Tibial artery (tissue), 4 donors: ENCODE data around the gene ZNF12.

Source experiments
- DNase-seq, 2 donors: peaks; one replicate each; pipeline ENCODE4 v3.0.0-alpha.2; 2019
- H3K27ac ChIP-seq, 2 donors: fragments of 200-600 bp; sonication (generic) in 1 of 2; 1 replicate in 1 of 2; 2 replicates in 1 of 2; pipeline ENCODE4 v1.5.1; 2018 to 2019; ENCODE audit warnings: mild to moderate bottlenecking in 1 of 2
- H3K27me3 ChIP-seq, 2 donors: fragments of 200-600 bp; sonication (generic) in 1 of 2; one replicate each; pipeline versions ENCODE4 v1.5.1 to v1.6.0; 2016 to 2019
- H3K36me3 ChIP-seq, 3 donors: fragments of 200-600 bp; sonication (generic) in 2 of 3; one replicate each; pipeline ENCODE4 v1.5.1; 2016 to 2019; ENCODE audit warnings: mild to moderate bottlenecking in 2 of 3
- H3K4me1 ChIP-seq, 4 donors: fragments of 200-600 bp; sonication (generic) in 2 of 4; 1 replicate in 3 of 4; 2 replicates in 1 of 4; pipeline ENCODE4 v1.5.1; 2016 to 2019
- H3K4me3 ChIP-seq, 2 donors: fragments of 200-600 bp; sonication (generic) in 1 of 2; 1 replicate in 1 of 2; 2 replicates in 1 of 2; pipeline ENCODE4 v1.5.1; 2018 to 2019; ENCODE audit warnings: mild to moderate bottlenecking in 2 of 2
- H3K9me3 ChIP-seq, 3 donors: fragments of 200-600 bp; sonication (generic) in 1 of 3; one replicate each; pipeline ENCODE4 v1.5.1; 2016 to 2019
- intact Hi-C: fragments of 100-400 bp; cut with DNase I; formaldehyde crosslinking; loops from one replicate; pipeline ENCODE4 v1.15.0; 2023; ENCODE audit warnings: low total_unique reads
- TF ChIP-seq, protein P1 (sequence below), 2 experiments: fragments of 200-600 bp in 1 of 2; fragments of 450-650 bp in 1 of 2; IDR thresholded peaks; one replicate each; pipeline ENCODE4 v1.5.1; 2017 to 2019; ENCODE audit warnings: antibody characterized with exemption in 2 of 2, mild to moderate bottlenecking in 1 of 2, moderate library complexity in 1 of 2

The ZNF12 gene

DNA sequence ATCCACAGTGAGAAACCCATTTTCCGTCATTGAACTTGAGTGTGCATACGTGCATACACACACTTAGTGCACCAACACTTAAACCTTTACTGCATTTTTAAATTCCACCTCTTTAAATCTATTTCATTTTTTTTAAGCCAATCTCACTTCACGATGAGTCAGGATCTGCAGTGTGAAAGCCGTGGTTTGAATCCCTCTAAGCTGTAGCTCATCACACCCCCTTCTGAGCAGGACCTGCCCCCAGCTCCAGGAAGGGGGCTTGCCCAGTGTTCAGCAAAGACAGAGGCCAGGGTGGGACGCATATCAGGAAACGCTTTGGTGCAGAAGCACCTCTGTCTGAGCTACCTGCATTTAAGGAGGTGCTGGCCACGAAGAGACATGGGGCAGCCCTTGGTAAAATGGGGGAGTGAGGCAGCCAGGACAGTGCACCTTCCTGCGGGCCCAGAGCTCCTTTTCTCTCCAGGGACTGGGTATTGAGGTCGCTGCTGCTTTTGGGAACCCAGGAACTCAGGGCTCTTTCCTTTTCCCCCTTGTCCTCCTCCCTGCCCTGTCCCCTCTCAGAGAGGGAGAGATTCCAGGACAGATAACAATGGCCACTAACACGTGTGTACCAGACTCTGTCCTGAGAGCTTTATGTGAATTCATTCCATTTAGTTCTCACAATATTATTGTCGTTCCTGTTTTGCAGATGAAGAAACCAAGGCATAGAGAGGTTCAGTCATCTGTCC, 48.0 kb downstream of the ZNF12 start:
- no peak for DNase-seq
- intact Hi-C loops = loop anchor here (5.0 kb wide), 1 partner anchor 954 kb away; no protein-coding TSS in a partner anchor
- Histone ChIP-seq H3K36me3 (peaks cover 13 to 26% (median 22%) of the 10 kb centered on the region in 3 donors), H3K27me3 (peaks cover 0 to 2% of the 10 kb centered on the region in 2 donors), H3K4me3 (no peak overlapping the region), H3K9me3 (no peaks in the 10 kb centered on the region), H3K4me1 (peaks cover 0 to 2% (median 1%) of the 10 kb centered on the region in 4 donors), H3K27ac (no peak overlapping the region)
- TF ChIP-seq, protein P1, sequence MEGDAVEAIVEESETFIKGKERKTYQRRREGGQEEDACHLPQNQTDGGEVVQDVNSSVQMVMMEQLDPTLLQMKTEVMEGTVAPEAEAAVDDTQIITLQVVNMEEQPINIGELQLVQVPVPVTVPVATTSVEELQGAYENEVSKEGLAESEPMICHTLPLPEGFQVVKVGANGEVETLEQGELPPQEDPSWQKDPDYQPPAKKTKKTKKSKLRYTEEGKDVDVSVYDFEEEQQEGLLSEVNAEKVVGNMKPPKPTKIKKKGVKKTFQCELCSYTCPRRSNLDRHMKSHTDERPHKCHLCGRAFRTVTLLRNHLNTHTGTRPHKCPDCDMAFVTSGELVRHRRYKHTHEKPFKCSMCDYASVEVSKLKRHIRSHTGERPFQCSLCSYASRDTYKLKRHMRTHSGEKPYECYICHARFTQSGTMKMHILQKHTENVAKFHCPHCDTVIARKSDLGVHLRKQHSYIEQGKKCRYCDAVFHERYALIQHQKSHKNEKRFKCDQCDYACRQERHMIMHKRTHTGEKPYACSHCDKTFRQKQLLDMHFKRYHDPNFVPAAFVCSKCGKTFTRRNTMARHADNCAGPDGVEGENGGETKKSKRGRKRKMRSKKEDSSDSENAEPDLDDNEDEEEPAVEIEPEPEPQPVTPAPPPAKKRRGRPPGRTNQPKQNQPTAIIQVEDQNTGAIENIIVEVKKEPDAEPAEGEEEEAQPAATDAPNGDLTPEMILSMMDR (IDR thresholded peaks at IDR 0.05) = no peak

DNA sequence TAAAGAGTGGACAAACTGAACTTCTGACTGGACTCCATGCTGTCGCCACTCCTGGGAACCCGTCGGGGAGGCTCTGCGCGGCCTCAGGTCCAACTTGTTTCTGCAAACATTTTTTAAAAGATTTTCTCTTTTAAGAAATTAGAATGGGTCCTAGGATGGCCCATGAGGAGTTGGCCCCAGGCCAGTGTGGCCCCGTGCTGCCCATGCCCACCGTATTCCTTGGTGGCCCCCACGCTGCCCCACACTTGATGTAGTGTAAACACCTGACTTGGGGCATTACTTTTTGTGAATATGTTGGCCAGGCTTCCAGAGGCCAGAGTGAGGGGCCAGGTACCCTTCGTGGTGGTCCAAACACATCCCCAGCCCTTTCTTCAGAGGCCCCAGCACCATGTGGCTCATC, 50.3 kb downstream of the ZNF12 start:
- Histone ChIP-seq H3K9me3 (peaks cover 0 to 7% (median 0%) of the 10 kb centered on the region in 3 donors), H3K36me3 (peaks cover 27 to 50% (median 40%) of the 10 kb centered on the region in 3 donors), H3K4me3 (no peak overlapping the region), H3K27ac (no peak overlapping the region), H3K4me1 (no peaks in the 10 kb centered on the region), H3K27me3 (no peaks in the 10 kb centered on the region)
- DNase-seq = peak in 1 of 2 donors; percentile 50
- intact Hi-C loops = loop anchor here (5.0 kb wide), 1 partner anchor 956 kb away; no protein-coding TSS in a partner anchor
- TF ChIP-seq, protein P1 (IDR thresholded peaks at IDR 0.05) = no peak

DNA sequence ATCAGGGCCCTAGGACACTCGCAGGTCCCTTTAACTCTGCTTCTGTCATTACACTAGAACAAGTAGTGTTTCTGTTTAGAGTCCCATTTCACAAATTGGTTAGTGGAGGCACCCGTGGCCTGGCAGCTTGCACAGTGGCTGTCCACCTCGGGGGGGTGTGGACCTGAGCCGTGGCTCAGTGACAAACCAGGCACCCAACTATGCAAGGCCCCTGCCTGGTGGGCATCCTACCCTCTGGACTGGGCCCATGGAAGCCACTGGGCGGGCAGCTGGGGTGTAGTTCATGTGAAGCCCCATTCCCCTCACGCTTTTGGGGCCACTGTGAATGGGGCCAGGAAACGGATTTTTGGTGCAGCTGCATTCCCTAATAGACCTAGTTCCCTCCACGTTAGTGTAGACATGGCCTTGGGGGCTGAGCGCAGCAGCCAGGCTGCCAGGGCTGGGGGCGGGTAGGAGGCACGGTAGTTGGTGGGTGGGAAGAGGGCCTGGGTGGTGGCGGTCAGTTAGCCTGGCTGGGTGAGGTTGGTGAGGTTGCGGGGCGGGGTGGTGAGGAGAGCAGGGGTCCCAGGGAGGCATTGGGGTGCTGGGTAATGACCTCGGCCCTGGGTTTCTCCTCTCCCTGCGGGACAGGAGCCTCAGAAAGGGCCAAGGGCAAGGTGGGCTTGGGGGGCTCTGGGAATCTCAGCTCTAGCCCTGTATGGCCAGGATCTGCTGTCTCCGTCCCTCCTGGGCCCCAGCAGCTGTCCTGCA, 50.9 kb downstream of the ZNF12 start:
- no peaks in the 10 kb centered on the region for H3K27me3 ChIP-seq
- no peak overlapping the region for H3K27ac ChIP-seq
- DNase-seq = peak in 1 of 2 donors; percentile 56
- H3K4me1 ChIP-seq = no peaks in the 10 kb centered on the region
- H3K36me3 ChIP-seq = peaks cover 29 to 56% (median 46%) of the 10 kb centered on the region in 3 donors
- intact Hi-C loops = loop anchor here (5.0 kb wide), 1 partner anchor 956 kb away; no protein-coding TSS in a partner anchor
- TF ChIP-seq, protein P1 (IDR thresholded peaks at IDR 0.05) = no peak
- H3K9me3 ChIP-seq = peaks cover 0 to 7% (median 0%) of the 10 kb centered on the region in 3 donors
- H3K4me3 ChIP-seq = no peak overlapping the region

DNA sequence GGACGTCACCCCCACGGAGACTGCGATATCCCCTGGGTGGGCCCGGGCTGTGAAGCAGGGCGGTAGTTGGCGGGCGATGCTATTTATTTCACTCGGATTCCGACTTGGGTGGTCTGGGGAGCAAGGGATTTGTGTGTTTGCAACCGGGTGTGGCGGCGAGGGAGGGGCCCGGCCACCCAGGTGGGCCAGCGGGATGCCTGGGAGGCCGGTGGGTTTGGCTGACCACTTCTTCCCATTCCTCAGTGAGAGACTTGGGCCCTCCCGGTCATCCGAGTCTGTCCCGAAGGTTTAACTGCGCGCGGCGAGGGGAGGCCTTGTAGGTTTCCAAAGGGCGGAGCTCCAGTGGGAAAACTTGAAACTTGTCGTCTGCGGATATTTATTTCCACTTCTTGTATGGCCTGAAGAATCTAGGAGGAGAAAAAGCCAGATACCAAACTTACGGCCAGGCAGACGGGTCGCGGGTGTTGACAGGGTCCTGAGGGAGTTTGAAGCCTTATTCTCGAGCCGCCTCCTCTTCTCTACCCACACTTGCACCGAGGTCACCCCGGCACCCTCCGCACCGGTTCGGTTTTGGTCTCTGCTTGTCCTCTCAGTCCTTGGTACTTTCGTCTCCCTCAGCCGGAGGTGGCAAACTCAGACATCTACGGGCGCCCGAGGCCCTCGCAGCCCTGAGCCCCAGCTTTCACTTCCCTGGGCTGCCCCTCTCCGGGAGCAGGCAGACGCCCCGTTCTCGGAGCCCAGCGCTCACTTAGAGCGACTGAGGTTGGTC, 51.7 kb downstream of the ZNF12 start:
- TF ChIP-seq, protein P1 (IDR thresholded peaks at IDR 0.05) = no peak
- H3K9me3 ChIP-seq = peaks cover 0 to 7% (median 0%) of the 10 kb centered on the region in 3 donors
- H3K4me3 ChIP-seq = no peak overlapping the region
- H3K36me3 ChIP-seq = peaks cover 29 to 64% (median 54%) of the 10 kb centered on the region in 3 donors
- no peaks in the 10 kb centered on the region for H3K4me1 ChIP-seq
- intact Hi-C loops = loop anchor here (5.0 kb wide), 1 partner anchor 957 kb away; no protein-coding TSS in a partner anchor
- no peaks in the 10 kb centered on the region for H3K27me3 ChIP-seq
- peak in 1 of 2 donors; percentile 56 for DNase-seq
- H3K27ac ChIP-seq = no peak overlapping the region
